DMS53 (cell line): ENCODE data around the gene RPS6KA4.

Experiments
- DNase-seq: peaks from one replicate; lab custom pipeline; 2025; lab: John Stamatoyannopoulos, UW

The RPS6KA4 gene

GRCh38 chr11:64367931-64368672, 9.1 kb downstream of the RPS6KA4 start:
- DNase-seq, result no peak

DNA sequence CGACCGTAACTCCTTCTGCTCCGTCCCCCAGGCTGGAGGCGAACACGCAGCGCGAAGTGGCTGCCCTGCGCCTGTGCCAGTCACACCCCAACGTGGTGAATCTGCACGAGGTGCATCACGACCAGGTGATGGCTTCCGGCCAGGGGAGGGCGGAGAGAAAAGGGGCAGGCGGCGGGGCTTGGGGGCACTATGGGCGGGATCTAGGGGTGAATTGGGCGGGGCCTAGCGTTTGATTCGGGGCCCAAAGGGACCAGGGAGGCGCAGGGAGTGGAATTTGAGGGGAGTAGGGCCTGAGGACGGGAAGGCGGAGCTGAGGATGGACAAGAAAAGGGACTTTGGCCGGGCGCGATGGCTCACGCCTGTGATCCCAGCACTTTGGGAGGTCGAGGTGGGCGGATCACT, 9.7 kb downstream of the RPS6KA4 start:
- DNase-seq, result no peak

- DNase-seq, result no peak
Measured at GRCh38 chr11:64369440-64370421, 10.8 kb downstream of the RPS6KA4 start.

DNA sequence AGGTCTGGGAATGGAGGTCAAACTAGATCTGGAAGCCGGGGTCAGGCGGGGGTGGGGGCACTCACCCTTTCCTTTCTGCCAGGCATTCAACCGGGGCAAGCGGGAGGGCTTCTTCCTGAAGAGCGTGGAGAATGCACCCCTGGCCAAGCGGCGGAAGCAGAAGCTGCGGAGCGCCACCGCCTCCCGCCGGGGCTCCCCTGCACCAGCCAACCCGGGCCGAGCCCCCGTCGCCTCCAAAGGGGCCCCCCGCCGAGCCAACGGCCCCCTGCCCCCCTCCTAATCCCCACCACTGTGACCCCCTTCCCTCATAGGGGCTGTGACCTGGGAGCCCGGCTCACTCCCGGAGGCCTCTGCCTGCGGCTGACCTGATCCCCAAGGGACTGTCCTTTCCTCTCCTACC, 12.2 kb downstream of the RPS6KA4 start:
- DNase-seq, result no peak

GRCh38 chr11:64372021-64372420, 13.1 kb downstream of the RPS6KA4 start:
- DNase-seq, result peak; percentile 52

DNA sequence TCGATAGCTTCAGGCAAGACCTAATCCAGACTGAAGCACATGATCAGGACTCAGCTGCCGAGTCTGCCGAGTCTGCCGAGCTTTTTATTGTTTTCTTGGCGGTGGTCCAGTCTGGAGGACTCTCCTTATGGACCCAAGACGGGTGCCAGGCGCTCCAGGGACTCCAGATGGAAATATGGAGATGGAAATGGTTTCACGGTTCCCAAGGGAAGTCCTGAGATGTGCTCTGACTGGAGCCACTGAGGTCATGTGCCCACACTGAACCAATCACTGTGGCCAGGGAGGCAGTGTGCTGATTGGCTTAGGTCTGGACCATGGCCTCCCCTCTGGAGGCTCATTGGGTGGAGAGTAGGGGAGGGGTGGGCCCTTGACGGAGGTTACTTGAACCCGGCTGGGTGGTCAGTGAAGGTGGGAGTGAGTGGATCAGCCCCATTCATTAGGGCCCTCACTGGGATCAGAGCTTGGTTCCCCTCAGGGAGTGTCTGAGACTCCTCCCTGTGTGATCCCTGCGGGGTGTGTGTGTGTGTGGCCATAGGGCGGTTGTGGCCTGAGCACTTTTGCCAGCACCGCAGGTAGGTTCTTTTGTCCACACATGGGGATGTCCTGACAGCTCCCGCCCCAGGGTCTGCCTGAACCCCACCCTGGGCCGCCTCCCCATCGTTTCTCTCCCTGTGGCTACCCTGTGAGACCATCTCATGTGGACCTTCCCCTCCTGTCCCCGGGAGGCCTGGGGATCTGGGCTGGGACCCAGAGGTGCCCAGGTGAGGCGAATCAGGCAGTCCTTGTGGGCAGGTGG, 14.0 kb downstream of the RPS6KA4 start:
- DNase-seq, result peak; percentile 97

GRCh38 chr11:64373598-64373974, 14.6 kb downstream of the RPS6KA4 start:
- DNase-seq, result no peak

GRCh38 chr11:64376071-64376470, 17.1 kb downstream of the RPS6KA4 start:
- no peak for DNase-seq

- DNase-seq, result peak; percentile 34
Measured at GRCh38 chr11:64378335-64378880, 19.4 kb downstream of the RPS6KA4 start.

GRCh38 chr11:64379160-64379559, 20.2 kb downstream of the RPS6KA4 start:
- DNase-seq, result no peak

GRCh38 chr11:64379817-64380709, 21.1 kb downstream of the RPS6KA4 start:
- no peak for DNase-seq

DNA sequence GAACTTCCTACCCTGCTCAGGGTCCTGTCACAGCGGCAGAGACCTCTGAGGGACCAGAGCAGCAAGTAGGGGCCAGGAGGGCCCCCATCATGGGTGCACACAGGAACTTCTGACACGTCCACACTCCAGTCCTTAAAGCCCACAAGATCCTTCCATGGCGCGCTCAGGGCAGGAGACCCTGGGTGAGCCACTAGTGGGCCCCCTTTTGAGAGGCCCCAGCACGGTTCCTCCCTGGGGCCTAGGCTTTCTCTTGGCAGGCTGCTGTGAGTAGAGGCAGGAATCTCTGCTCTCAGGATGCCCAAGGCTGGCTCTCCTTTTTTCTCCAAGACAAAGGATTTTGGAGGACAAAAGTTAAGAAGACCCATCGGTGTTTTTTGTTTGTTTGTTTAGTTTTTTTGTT, 22.4 kb downstream of the RPS6KA4 start:
- no peak for DNase-seq

DNA sequence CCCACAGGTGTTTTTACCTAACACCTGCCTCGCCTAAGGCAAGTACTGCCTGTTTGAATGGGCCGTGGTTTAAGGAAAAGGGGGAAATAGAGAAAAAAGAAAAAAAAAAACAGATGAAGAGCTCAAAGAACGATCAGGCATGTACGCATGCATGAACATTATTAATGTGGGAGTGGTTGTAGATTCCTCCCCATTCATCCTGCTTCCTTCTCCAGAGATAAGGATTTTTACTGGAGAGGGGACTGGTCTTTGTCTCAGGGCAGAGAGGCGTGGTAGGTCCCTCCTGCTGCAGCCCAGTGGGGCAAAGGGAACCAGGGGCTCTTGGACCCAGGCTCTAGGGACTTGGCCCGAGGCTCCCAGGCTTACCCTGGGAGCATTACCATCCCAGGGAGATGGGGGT, 23.1 kb downstream of the RPS6KA4 start:
- DNase-seq, result no peak

GRCh38 chr11:64382586-64382985, 23.6 kb downstream of the RPS6KA4 start:
- DNase-seq, result no peak

- DNase-seq, result no peak
Measured at GRCh38 chr11:64383580-64383979, 24.6 kb downstream of the RPS6KA4 start.

- DNase-seq, result no peak
Measured at GRCh38 chr11:64384028-64384737, 25.2 kb downstream of the RPS6KA4 start.

DNA sequence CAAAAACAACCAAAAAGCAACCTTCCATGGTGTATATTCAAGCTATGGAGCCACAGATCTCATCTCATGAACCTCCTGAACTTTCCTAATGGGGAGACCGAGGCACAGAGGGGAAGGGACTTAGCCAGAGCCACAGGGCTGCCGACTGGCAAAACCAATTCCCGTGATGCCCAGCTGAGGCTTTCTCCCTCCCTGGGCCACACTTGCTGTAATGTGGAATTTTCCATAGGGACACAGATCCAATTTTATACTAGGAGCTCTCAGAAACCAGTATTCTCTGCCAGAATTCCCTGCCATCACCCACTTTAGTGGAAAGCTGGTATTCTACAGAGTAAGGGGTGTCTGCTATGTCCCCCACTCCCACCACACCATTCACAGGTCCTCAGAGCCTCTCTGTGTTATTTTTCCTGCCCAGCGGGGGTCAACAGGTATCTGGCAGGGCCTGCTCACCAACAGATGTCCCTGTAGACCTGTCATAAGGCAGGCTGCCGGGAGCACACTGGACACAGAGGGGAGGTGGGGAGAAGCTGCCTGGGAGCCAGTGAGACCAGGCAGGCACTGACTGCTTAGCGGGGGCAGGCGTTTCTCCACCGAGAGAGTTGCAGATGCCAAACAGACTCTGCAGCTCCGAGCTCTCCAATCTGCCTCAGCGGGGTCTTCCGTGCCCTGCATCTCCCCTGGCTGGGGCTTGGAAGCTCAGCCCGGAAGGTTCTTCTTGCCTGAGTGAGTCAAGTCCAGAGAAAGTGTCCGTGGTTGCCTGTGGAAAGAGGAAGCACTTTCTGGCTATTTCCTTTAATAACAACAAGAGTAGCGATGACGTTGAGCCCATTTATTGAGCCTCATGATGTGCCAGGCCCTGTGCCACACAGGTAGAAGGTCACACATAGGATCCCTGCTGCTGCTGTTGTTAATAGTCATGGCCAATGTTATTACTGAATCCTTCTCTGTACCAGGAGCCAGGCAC, 26.3 kb downstream of the RPS6KA4 start:
- DNase-seq, result no peak

DNA sequence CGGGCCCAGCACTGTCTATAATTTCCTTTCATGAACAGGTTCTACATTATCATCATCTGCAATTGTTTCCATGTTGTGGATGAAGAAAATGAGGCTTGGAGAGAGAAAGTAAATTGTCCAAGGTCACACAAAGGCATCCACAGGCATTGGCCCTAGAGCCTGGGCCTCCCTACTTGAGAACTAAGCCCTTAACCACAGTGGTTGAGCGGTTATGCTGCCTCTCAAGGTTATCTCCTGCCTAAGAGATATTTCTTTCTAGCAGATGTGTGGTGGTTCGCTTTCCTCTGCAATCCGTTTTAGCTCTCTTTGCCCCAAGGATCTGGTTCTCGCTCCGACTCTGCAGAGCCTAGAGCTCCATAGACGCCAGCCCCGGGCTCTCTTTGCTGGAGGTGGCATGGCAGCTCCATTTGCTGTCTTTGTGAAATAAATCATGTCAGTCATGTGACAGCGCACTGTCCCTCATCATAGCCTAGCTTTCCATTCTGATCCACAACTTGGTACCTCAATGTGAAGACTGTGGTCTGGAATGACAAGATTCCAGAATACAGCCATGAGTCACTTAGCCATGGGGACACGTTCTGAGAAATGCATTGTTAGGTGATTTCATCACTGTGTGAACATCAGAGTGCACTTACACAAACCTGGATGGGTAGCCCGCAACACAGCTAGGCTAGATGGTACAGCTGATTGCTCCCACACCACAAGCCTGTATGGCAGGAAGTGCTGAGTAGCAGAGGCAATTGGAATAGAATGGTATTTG, 27.2 kb downstream of the RPS6KA4 start:
- no peak for DNase-seq
